HG02571 (cell line): ENCODE data around the gene DNAJC17.
A peak's percentile ranks its signal among the peaks of the same experiment; 100 is the strongest.

Experiments
- ATAC-seq: cut with Tn5 transposase; IDR thresholded peaks from one replicate; pipeline ENCODE4 v1.9.1; 2021; ENCODE audit warnings: mild to moderate bottlenecking, moderate library complexity; ENCODE audit not compliant: unreplicated experiment

Gene DNAJC17, protein sequence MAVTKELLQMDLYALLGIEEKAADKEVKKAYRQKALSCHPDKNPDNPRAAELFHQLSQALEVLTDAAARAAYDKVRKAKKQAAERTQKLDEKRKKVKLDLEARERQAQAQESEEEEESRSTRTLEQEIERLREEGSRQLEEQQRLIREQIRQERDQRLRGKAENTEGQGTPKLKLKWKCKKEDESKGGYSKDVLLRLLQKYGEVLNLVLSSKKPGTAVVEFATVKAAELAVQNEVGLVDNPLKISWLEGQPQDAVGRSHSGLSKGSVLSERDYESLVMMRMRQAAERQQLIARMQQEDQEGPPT

DNA sequence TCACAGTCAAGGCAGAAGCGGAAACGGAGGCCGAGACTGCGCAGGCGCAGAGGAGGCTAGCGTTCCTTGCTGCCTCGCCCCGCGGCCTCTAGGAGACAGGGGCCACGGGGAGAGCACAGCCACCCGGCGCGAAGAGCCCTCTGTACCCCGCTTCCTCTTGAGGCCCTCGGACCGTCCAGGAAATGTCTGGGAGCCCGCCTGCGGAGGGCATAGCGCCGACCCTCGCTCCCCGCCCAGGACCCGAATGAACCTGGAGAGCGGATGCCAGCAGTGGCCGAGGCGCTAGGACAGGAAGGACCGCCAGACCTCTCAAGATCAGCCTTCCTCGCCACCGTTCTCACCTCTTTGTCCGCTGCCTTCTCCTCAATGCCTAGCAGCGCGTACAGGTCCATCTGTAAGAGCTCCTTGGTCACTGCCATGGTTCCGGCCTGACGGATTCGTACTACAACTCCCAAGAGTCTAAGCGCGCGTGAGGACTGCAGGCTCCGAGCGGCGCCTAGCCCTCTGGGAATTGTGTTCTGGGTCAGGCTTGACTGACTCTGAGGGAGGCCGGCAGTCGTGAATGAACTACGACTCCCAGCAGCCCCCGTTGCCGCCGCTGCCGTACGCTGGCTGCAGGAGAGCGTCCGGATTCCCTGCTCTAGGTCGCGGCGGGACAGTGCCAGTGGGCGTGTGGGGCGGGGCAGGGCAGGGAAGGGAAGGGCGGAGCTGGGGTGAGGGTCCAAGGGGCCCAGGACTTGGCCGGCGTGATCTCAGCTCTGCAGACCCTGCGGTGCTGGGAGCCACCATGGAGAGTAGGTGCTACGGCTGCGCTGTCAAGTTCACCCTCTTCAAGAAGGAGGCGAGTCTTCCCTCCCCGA is at the start of gene DNAJC17, which contains the start of gene ZFYVE19:
DNAJC17 (minus strand) TSS at position 446 of the 860 bp plus-strand sequence; CDS start at position 419, 27 bp downstream.
ZFYVE19 (plus strand) TSS at position 62 of the 860 bp plus-strand sequence; CDS start at position 563, 501 bp downstream.
- peak; percentile 93 for ATAC-seq

DNA sequence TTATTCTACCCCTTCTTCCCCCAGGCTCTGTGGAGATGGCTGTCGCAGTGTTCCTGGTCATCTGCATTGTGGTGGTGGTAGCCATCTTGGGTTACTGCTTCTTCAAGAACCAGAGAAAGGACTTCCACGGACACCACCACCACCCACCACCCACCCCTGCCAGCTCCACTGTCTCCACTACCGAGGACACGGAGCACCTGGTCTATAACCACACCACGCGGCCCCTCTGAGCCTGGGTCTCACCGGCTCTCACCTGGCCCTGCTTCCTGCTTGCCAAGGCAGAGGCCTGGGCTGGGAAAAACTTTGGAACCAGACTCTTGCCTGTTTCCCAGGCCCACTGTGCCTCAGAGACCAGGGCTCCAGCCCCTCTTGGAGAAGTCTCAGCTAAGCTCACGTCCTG is 49.5 kb upstream of the DNAJC17 start:
- no peak for ATAC-seq

DNA sequence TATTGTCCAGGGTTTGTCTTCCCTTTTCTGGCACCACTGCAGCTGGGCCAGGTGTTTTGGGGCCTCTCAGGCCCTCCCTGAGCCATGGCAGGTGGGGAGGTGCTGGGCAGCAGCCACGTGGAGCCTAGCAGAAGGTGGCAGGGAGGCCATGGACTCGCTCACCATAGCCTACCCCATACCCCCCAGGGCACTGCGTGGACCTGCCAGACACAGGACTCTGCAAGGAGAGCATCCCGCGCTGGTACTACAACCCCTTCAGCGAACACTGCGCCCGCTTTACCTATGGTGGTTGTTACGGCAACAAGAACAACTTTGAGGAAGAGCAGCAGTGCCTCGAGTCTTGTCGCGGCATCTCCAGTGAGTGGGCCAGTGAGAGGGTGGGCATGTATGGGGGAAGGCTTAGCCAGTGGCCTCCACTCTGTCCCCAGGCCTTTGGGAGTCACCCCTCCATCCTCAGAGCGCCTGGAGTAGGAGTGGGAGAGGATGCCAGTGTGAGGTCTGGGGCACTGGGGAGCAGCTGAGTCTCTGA is 48.5 kb upstream of the DNAJC17 start:
- no peak for ATAC-seq

DNA sequence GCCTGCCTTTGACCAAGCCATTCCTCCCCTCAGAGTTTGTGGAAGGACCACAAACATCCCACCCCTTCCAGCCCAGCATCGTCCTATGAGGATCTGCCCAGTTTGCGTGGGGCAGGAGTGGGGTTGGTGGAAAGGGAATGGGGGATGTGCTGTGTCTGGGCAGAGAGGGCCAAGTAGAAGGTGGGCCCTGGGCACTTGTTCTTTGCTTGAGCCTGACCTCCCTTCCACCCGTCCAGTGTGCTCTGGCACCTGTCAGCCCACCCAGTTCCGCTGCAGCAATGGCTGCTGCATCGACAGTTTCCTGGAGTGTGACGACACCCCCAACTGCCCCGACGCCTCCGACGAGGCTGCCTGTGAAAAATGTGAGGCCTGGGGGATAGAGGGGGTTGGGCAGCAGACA is 46.9 kb upstream of the DNAJC17 start:
- ATAC-seq: no peak

DNA sequence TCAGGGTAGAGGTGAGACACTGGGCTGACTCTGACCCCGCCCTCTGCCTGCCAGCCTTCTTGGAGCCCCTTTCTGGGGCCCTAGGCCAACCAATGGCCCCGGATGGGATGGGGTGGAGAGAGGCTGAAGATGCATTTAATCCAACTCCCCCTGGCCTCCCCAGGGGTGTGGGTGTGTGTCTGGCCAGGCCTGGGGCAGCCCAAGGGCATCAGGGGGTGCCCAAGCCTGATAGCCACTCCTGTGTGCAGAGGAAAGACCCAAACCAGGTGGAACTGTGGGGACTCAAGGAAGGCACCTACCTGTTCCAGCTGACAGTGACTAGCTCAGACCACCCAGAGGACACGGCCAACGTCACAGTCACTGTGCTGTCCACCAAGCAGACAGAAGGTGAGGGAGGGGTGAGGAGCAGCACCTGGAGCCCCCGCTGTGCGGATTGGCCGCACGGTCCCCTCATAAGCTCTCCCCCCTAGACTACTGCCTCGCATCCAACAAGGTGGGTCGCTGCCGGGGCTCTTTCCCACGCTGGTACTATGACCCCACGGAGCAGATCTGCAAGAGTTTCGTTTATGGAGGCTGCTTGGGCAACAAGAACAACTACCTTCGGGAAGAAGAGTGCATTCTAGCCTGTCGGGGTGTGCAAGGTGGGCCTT is 46.1 kb upstream of the DNAJC17 start:
- no peak for ATAC-seq

DNA sequence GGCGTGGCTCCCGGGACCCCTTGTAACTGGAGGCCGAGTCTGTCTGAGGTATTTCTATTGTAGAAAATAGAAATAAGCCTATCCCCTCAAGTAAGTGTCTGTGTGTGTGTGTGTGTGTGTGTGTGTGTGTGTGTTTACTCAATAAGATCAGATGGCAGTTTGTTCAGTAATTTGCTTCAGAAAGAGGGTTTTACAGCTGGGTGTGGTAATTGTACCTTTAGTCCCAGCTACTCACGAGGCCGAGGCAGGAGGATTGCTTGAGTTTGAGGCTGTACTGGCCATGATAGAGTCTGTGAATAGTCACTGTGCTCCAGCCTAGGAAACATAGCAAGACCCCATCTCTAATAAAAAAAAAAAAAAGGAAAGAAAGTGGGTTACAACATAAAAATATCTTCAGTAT is 45.3 kb upstream of the DNAJC17 start:
- no peak for ATAC-seq

DNA sequence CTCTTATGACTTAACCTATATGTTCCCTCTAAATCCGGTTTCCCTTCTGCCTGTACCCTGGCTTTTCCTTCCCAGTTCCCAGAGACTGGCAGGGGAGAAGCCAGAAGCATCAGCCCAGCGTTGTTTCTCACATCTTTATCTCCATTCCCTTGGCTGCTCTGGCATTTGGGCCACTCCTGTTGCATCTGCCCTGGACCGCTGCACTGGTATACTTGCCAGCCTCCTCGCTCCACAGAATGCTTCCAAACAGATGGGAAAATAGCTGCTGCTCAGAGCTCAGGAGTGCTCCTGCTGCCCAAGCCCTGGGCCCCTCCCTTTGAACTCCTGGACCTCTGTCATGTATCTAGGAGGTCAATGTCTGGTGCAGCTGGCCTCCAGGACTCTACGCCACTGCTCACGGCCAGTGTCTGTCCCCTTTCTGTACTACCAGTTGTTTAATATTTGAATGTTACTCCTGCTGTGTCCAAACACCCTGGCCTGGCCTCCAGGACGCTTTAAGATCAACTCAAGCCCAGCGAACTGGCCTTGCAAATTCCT is 43.4 kb upstream of the DNAJC17 start:
- ATAC-seq: no peak

DNA sequence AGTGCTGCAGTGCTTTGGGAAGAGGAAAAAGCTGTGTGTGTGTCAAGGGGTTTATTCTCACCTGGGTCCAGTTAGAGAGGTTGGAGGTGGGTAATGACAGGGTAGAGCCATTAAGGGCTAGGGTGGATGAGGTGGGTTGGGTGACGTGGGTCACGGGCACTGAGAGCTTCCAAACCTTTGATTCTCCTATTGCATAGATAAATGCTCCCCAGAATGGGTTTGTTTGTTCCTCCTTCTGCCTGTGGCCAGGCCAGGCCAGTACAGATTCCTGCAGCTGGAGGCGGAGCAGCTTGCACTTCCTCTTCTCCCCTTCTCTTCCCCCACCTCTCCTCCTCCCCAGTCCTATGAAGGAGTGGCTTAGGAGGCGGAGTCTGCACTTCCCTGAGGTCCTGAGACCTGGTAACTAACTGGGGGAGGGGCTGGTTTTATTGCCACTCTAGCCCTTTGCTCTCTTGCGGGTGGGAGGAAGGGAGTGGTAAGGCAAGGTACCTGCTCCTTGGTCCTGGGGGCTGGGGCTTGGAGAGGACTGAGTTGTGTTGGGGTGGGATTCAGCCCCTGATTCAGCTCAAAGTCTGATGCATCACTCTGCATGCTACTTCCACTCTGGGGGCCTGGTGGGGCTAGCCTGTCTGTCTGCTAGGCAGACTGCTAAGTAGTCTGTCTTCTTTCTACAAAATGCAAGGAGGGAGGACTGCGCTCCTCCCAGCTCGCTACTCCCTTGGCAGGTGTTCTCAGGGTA is 40.1 kb upstream of the DNAJC17 start:
- no peak for ATAC-seq

DNA sequence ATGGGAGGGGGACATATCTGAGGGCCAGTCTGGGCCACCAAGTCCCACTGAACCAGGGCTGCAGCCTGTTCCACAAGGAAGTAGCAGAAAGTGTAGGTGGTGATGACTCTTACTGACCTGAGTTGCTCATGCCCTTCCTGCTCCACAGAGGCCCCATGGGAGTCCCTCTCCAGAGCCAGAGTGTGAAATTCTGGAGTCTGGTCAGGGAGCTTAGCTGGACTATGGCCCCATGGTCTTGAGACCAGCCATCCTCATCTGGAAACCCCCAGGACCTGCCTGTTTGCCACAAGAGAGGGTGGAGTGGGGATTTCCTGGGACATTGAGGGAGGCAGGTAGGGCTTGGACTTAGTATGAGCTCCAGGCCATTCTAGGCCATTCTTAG is 39.6 kb upstream of the DNAJC17 start:
- no peak for ATAC-seq

DNA sequence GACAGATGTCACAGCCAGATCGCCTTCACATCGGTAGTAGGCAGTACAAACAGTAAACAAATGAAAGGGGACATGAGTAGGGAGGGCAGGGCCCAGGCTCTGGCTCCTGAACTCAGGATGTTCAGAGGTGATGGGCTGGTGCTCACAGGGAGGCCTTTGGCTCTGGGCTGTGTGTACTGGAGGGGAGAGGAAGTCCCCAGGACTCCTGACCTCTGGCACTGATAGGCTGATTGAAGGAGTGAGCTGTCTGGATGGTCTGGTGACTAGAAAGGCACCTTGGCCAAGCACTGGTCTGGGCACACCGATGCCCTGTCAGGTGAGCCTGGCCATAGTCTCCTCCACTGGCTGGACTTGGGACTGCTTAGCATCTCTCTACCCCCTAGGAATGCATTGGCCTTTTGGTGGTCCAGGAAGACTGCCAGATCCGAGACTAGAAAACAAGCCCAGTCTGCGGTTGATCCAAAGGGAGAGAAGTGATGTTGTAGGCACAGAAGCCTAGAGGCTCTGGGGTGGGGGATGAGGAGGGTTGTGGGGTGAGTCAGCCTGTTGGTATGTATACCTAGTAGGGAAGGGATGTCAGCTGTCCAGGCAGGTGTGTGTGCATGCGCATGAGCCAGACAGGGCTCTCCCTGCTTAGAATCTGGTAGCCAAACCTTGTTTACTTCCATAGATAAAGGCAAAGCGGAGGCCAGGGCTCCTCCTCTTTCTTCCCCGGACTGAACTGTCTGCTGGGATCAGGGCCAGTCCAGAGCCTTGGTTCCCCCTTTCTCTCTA is 38.4 kb upstream of the DNAJC17 start:
- no peak for ATAC-seq

DNA sequence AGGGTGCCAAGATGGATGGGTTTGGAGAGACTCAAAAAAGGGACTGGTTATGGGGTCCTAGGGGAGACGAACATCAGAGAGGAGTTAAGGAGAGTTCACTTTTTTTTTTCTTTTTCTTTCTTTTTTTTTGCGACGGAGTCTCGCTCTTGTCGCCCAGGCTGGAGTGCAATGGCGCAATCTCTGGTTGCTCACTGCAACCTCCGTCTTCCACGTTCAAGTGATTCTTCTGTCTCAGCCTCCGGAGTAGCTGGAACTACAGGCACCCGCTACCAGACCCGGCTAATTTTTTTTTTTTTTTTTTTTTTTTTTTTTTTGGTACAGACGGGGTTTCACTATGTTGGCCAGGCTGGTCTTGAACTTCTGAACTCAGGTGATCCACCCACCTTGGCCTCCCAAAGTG is 37.8 kb upstream of the DNAJC17 start:
- ATAC-seq: no peak

DNA sequence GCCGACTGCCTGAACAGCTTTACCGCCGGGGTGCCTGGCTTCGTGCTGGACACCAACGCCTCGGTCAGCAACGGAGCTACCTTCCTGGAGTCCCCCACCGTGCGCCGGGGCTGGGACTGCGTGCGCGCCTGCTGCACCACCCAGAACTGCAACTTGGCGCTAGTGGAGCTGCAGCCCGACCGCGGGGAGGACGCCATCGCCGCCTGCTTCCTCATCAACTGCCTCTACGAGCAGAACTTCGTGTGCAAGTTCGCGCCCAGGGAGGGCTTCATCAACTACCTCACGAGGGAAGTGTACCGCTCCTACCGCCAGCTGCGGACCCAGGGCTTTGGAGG is 37.4 kb upstream of the DNAJC17 start:
- ATAC-seq: no peak

DNA sequence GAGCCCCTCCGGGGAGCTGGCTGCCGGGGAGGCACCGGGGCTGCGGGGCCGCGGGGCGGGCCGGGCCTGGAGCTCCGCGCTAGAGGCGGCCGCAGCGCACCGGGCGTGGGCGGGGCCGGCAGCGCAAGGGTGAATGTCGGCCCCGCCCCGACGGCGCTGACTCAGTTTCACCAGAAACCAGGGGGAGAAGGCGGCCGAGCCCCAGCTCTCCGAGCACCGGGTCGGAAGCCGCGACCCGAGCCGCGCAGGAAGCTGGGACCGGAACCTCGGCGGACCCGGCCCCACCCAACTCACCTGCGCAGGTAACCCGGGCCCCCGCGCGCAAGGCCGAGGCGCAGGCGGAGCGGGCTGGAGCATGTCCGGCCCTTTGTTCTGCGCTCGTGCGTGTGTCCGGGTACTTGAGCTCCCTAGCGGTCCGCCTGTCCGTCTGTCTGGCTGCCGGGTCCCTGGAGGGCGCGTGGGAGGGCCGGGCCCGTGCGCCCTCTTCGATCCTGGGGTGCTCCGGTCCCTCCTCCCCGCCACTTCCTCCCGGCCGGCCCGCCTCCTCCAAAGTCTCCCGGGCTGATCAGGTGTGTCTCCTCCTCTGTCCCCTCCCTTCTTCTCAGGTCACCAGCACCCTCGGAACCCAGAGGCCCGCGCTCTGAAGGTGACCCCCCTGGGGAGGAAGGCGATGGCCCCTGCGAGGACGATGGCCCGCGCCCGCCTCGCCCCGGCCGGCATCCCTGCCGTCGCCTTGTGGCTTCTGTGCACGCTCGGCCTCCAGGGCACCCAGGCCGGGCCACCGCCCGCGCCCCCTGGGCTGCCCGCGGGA is 36.8 kb upstream of the DNAJC17 start, which contains the start of gene SPINT1:
SPINT1 (plus strand) TSS at position 164 of the 811 bp plus-strand sequence; CDS start at position 671, 507 bp downstream.
- ATAC-seq: no peak

DNA sequence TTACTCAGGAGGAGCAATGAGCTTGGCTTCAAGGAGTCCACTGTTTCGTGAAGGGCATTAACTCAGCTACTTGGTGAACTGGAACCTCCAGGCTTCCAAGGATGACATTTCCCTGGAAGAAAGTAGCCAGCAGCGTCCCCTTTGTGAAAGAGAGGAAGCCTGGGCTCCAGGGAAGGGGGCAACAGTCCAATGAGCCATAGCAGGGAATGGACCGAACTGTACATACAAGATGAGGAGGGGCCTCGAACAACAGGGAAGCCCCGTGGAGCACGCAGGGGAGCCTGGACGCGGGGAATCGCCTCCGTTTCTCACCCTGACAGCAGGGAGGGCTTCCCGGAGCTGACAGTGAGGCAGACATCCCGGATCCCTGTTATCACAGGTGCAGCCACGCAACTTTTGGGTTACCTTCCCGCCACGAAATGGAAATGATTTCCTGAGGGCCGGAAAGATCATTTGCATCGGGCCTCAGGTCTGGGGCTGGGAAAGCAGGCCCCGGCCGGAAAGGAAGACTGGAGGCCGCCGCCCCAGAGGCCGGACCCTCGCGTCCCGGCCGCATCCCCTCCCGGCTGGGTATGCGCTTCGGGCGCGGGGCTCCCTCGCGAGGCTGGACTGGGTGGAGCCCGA is 36.1 kb upstream of the DNAJC17 start:
- no peak for ATAC-seq

DNA sequence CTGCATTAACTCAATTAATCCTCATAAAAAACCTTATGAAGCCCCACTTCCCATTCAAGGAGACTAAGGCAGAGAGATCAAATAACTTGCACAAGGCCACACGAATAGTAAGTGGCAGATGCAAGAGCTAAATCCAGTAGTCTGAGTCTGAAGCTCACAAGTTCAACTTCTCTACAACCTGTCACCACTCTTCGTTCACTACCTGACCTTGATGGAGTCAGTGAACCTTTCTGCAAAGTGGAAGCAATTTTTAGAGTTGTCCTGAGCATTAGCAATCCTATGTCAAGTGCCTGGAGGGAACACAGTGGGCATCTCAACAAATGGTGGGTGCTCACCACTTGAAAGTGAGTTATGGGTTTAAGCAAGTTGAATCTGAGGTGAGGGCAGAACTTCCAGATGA is 34.5 kb upstream of the DNAJC17 start:
- no peak for ATAC-seq

DNA sequence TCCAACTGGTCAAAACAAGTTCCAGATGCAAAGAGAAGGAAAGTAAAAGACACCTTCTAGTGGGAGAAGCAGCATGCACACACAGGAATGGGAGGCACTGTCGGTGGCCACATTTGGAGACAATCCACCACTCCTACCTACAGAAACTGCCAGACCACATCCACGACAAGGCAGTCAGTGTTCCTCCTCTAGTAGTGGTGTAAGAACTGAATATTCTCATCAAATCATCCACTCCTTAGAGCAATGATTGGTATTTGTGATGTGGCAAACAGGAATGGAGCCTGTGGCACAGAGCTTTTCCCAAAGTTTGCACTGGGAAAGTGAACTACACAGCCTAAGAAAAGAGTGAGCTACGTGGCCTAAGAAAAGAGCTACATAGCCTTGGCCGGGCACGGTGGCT is 31.5 kb upstream of the DNAJC17 start:
- ATAC-seq: no peak

DNA sequence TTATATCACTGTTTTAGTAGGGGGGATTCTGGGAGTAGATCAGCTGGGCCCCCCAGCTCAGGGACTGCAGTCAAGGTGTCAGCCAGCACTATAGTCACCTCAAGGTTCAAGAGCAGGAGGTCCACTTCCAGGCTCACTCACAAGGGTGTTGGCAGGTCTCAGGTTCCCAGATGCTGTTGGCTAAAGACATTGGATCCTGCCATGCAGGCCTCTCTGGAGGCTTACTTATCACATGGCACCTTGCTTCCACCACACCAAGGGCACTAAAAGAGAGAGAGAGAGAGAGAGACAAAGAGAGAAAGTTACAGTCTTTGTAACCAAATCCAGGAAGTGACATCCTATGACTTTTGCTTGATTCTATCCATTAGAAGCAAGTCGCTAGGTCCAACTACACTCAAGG is 28.7 kb upstream of the DNAJC17 start:
- ATAC-seq: no peak

DNA sequence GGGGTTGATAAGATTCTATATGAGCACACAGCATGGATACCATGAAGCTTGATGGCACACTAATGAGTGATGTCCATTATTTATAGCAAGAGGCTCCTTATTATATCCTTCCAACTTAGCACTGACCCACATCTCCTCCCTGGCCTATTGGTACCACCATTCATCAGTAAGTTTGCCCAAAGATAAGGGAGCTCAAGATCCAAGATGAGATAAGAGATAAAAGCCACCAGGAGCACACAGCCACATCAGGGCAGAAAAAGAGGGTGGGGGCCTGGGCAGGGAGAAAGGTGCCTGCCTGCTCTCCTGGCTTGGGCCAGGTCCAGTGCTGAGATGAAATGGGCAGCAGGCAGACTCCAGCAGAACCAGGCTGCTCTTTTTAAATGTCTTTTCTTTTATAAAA is 25.6 kb upstream of the DNAJC17 start:
- ATAC-seq: no peak
